ENCODE measurements around the gene CUX1. TPM values are rescaled to one million over a fixed set of nuclear protein-coding genes. Genes with fewer than 3 reads are reported as not detected.

CUX1 gene
- total and polyA plus RNA-seq, 2 donors (not counting 1 experiment from before 2014, with no cell fraction given) = 10.8 to 86.5 TPM

- peaks cover 0 to 3% of the 10 kb centered on the region in 2 experiments for H3K36me3 ChIP-seq (replicated peaks in 1 of 2; ENCODE audit: control extremely low read depth in 1 of 2, control insufficient read depth in 1 of 2, extremely low read depth in 1 of 2, insufficient read depth in 2 of 2, low read length in 1 of 2)
- Mint-ChIP-seq H3K27ac (no peak overlapping the region), H3K4me3 (no peak overlapping the region), H3K27me3 (no peaks in the 10 kb centered on the region), H3K4me1 (peaks cover 14% of the 10 kb centered on the region), H3K9me3 (ENCODE audit: insufficient read depth) (no peaks in the 10 kb centered on the region)
- no peak overlapping the region for H2AFZ ChIP-seq (ENCODE audit: insufficient read depth, low read depth, low read length, poor library complexity, severe bottlenecking)
- no peak overlapping the region for H3K27ac ChIP-seq (ENCODE audit: low read length in 2 of 2)
- WGBS (ENCODE audit: insufficient coverage) = 96% methylated on average over 5 of the region's 11 CpGs
- peaks cover 3% of the 10 kb centered on the region in 2 donors for H3K4me1 ChIP-seq (ENCODE audit: control insufficient read depth in 2 of 2, insufficient read depth in 2 of 2, low read length in 2 of 2)
- H4K20me1 ChIP-seq (ENCODE audit: control insufficient read depth, insufficient read depth, low read length, poor library complexity, severe bottlenecking) = peaks cover 33% of the 10 kb centered on the region
- ATAC-seq (ENCODE audit: low read depth) = no peak
- POLR2A ChIA-PET = no interaction called here
- no peak overlapping the region for H3K4me3 ChIP-seq (ENCODE audit: control extremely low read depth in 1 of 5, extremely low read depth in 1 of 5, insufficient read depth in 1 of 5, low read depth in 2 of 5, low read length in 4 of 5)
- peaks cover 94% of the 10 kb centered on the region for H3K79me2 ChIP-seq (ENCODE audit: control insufficient read depth, insufficient read depth, low read length)
- no peak overlapping the region for H3K4me2 ChIP-seq (replicated peaks; ENCODE audit: low read depth, low read length, poor library complexity, severe bottlenecking)
- H3K9me3 ChIP-seq (ENCODE audit: control extremely low read depth in 1 of 3, control insufficient read depth in 2 of 3, insufficient read depth in 1 of 3, low read length in 2 of 3) = no peaks in the 10 kb centered on the region
- no peaks in the 10 kb centered on the region for H3K27me3 ChIP-seq (replicated peaks in 1 of 4; ENCODE audit: control extremely low read depth in 1 of 4, control insufficient read depth in 3 of 4, insufficient read depth in 4 of 4, low read length in 3 of 4)
- TF ChIP-seq CTCF (IDR thresholded peaks at IDR 0.05) (no peak), EZH2 (IDR thresholded peaks at IDR 0.05; ENCODE audit: borderline replicate concordance, insufficient read depth, low read depth, low read length, poor library complexity, severe bottlenecking) (no peak)
- CTCF ChIA-PET = no interaction called here
- intact Hi-C loops (cut with micrococcal nuclease) = no loop called here
- DNase-seq = no peak
- no peak overlapping the region for H3K9ac ChIP-seq (ENCODE audit: low read length)
Measured at GRCh38 chr7:101875283-101875846, 57.9 kb downstream of the CUX1 start.

- peaks cover 58% of the 10 kb centered on the region for H4K20me1 ChIP-seq (ENCODE audit: control insufficient read depth, insufficient read depth, low read length, poor library complexity, severe bottlenecking)
- H3K9ac ChIP-seq (ENCODE audit: low read length) = no peak overlapping the region
- peaks cover 95% of the 10 kb centered on the region for H3K79me2 ChIP-seq (ENCODE audit: control insufficient read depth, insufficient read depth, low read length)
- Mint-ChIP-seq H3K4me1 (peaks cover 24% of the 10 kb centered on the region), H3K4me3 (no peak overlapping the region), H3K27ac (no peak overlapping the region), H3K27me3 (no peaks in the 10 kb centered on the region), H3K9me3 (ENCODE audit: insufficient read depth) (no peaks in the 10 kb centered on the region)
- intact Hi-C loops (cut with micrococcal nuclease) = no loop called here
- no peak for TF ChIP-seq CTCF (IDR thresholded peaks at IDR 0.05)
- TF ChIP-seq EZH2 (IDR thresholded peaks at IDR 0.05; ENCODE audit: borderline replicate concordance, insufficient read depth, low read depth, low read length, poor library complexity, severe bottlenecking) = no peak
- ChIA-PET POLR2A (no interaction called here), CTCF (no interaction called here)
- DNase-seq (no peak), ATAC-seq (ENCODE audit: low read depth) (no peak)
- H3K9me3 ChIP-seq (ENCODE audit: control extremely low read depth in 1 of 3, control insufficient read depth in 2 of 3, insufficient read depth in 1 of 3, low read length in 2 of 3) = no peaks in the 10 kb centered on the region
- no peak overlapping the region for H3K4me2 ChIP-seq (replicated peaks; ENCODE audit: low read depth, low read length, poor library complexity, severe bottlenecking)
- WGBS (ENCODE audit: insufficient coverage) = 85% methylated on average over 2 of the region's 12 CpGs
- no peaks in the 10 kb centered on the region for H3K27me3 ChIP-seq (replicated peaks in 1 of 4; ENCODE audit: control extremely low read depth in 1 of 4, control insufficient read depth in 3 of 4, insufficient read depth in 4 of 4, low read length in 3 of 4)
- no peak overlapping the region for H3K27ac ChIP-seq (ENCODE audit: low read length in 2 of 2)
- no peak overlapping the region for H3K4me3 ChIP-seq (ENCODE audit: control extremely low read depth in 1 of 5, extremely low read depth in 1 of 5, insufficient read depth in 1 of 5, low read depth in 2 of 5, low read length in 4 of 5)
- H3K36me3 ChIP-seq (replicated peaks in 1 of 2; ENCODE audit: control extremely low read depth in 1 of 2, control insufficient read depth in 1 of 2, extremely low read depth in 1 of 2, insufficient read depth in 2 of 2, low read length in 1 of 2) = peaks cover 0 to 3% of the 10 kb centered on the region in 2 experiments
- peaks cover 15 to 19% of the 10 kb centered on the region in 2 donors for H3K4me1 ChIP-seq (ENCODE audit: control insufficient read depth in 2 of 2, insufficient read depth in 2 of 2, low read length in 2 of 2)
- H2AFZ ChIP-seq (ENCODE audit: insufficient read depth, low read depth, low read length, poor library complexity, severe bottlenecking) = no peak overlapping the region
Measured at GRCh38 chr7:101877882-101878591, 60.6 kb downstream of the CUX1 start.
